H1 (cell line): ENCODE measurements around the gene GLTP. TPM values are rescaled to one million over a fixed set of nuclear protein-coding genes. Genes with fewer than 3 reads are reported as not detected.

ENCODE experiments used
- polyA plus RNA-seq, 7 experiments: library from polyadenylated mRNA; depleted of rRNA in 3 of 7; stranded (reverse) in 5 of 7; unstranded in 2 of 7; fragments of >200 nt in 5 of 7; fragments of 200-250 nt in 2 of 7; gene quantifications; 1 replicate in 5 of 7; 2 replicates in 1 of 7; 4 replicates in 1 of 7; pipeline versions ENCODE4 v1.2.1 to v1.2.3, GENCODE V29; 2011 to 2013; ENCODE audit warnings: missing spikeins in 2 of 7, mixed read lengths in 2 of 7
- total RNA-seq: library from RNA; stranded (reverse); fragmentation: NEBNext Ultra II Directional; extraction: Animal tissue kit (Norgen Biotek cat#: 25700); gene quantifications from 2 replicates; pipeline ENCODE4 v1.2.1, GENCODE V29; 2021
- TF ChIP-seq, protein P1 (sequence below), 3 experiments: IDR thresholded peaks; 1 replicate in 2 of 3; 2 replicates in 1 of 3; pipeline versions ENCODE4 v1.5.1 to v1.6.1; 2011; ENCODE audit warnings: low read length in 3 of 3, mild to moderate bottlenecking in 3 of 3, inconsistent platforms in 2 of 3, low read depth in 1 of 3, moderate library complexity in 1 of 3; ENCODE audit not compliant: insufficient read depth in 1 of 3; ENCODE audit errors: control extremely low read depth in 1 of 3

Gene GLTP
- total and polyA plus RNA-seq, 2 of the 8 experiments (the other 6 are each of a cell fraction or from before 2014, with no cell fraction given) = 9.8 to 26.1 TPM

DNA sequence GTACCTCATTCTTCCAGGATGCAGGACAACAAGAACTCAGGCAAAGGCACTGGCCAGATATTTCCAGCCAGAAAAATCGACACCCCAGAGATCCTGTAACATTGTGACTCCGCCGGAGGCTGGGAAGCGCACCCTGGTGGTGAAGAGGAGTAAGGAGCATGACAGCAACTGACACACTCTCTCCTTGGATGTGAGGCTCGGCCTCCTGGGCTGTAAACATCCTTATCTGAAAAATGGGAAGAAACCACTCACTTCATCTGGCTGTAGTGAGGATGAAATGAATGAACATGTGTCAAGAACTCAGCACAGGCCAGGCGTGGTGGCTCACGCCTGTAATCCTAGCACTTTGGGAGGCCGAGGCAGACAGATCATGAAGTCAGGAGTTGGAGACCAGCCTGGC lies 47.3 kb upstream of the GLTP start (continued):
- TF ChIP-seq, protein P1, sequence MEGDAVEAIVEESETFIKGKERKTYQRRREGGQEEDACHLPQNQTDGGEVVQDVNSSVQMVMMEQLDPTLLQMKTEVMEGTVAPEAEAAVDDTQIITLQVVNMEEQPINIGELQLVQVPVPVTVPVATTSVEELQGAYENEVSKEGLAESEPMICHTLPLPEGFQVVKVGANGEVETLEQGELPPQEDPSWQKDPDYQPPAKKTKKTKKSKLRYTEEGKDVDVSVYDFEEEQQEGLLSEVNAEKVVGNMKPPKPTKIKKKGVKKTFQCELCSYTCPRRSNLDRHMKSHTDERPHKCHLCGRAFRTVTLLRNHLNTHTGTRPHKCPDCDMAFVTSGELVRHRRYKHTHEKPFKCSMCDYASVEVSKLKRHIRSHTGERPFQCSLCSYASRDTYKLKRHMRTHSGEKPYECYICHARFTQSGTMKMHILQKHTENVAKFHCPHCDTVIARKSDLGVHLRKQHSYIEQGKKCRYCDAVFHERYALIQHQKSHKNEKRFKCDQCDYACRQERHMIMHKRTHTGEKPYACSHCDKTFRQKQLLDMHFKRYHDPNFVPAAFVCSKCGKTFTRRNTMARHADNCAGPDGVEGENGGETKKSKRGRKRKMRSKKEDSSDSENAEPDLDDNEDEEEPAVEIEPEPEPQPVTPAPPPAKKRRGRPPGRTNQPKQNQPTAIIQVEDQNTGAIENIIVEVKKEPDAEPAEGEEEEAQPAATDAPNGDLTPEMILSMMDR (IDR thresholded peaks at IDR 0.05; ENCODE audit: control extremely low read depth in 1 of 3, insufficient read depth in 1 of 3, low read depth in 1 of 3, low read length in 3 of 3) = peak; percentile 72 to 94 (median 91)
